ENCODE measurements around the gene HSPA6. TPM values are rescaled to one million over a fixed set of nuclear protein-coding genes. Genes with fewer than 3 reads are reported as not detected.

The HSPA6 gene
- total RNA-seq, 4 donors from 2014 or later, result 0.55 to 1.2 (median 0.77) TPM; not detected in 1

DNA sequence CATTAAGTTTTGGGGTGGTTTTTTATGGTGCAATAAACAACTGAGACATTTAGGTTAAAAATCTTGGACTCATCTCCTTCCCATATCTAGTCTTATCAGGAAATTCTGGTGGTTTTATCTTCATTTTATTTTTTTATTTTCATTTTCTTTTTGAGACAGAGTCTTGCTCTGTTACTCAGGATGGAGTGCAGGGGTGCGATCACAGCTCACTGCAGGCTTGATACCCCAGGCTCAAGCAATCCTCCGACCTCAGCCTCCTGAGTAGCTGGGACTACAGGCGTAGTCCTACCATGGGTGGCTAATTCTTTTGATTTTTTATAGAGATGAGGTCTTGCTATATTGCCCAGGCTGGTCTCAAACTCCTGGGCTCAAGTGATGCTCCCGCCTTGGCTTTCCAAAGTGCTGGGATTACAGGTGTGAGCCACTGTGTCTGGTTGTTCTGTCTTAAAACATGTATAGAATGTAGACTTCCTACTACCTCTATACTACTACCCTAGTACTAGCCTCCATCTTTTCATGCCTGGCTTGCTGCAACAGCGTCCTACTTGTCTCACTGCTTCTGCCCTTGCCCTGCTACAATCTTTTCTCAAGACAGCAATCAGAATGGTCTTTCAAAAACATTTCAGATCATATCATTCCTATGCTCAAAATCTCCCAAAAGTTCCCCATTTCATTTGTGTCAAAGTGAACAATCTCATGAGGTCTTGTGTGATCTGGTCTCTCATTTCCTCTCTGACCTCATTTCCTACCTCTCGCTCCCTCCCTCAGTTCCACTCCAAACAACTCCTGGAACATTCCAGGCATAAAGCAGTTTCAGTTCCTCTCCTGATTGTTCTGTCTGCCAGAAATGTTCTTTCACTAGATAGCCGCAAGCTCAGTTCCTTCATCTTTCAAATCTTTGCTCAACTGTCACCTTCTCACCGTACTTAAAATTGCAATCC lies 25.0 kb upstream of the HSPA6 start:
- no peak overlapping the region for H3K27ac ChIP-seq
- no peak for DNase-seq
- no peaks in the 10 kb centered on the region for H3K4me1 ChIP-seq
- no peak overlapping the region for H3K4me3 ChIP-seq
- no peak for TF ChIP-seq POLR2A (IDR thresholded peaks at IDR 0.05)
- TF ChIP-seq, protein P1, sequence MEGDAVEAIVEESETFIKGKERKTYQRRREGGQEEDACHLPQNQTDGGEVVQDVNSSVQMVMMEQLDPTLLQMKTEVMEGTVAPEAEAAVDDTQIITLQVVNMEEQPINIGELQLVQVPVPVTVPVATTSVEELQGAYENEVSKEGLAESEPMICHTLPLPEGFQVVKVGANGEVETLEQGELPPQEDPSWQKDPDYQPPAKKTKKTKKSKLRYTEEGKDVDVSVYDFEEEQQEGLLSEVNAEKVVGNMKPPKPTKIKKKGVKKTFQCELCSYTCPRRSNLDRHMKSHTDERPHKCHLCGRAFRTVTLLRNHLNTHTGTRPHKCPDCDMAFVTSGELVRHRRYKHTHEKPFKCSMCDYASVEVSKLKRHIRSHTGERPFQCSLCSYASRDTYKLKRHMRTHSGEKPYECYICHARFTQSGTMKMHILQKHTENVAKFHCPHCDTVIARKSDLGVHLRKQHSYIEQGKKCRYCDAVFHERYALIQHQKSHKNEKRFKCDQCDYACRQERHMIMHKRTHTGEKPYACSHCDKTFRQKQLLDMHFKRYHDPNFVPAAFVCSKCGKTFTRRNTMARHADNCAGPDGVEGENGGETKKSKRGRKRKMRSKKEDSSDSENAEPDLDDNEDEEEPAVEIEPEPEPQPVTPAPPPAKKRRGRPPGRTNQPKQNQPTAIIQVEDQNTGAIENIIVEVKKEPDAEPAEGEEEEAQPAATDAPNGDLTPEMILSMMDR (IDR thresholded peaks at IDR 0.05), result no peak
- intact Hi-C loops (cut with DNase I; ENCODE audit: low total_unique reads), result no loop called here
- no peaks in the 10 kb centered on the region for H3K36me3 ChIP-seq
- no peaks in the 10 kb centered on the region for H3K27me3 ChIP-seq
- no peaks in the 10 kb centered on the region for H3K9me3 ChIP-seq

DNA sequence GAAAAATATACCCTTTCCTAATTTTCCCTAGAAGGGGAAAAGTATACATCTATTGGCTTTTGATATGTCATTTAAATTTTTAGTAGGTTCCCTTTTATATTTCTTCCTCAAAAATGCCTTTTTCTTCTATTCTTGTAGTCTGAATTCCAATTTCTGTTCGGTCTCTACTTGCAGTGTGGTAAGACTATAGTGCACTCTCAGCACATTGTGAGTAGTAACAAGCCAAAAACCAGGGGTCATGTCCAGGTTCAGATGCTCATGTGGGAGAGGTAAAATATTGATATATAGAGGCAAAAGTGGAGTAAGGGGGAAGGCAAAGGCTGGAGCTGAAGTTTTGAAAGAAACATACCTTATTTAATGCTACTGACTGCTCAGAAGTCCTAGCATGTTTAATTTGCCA lies 23.1 kb upstream of the HSPA6 start:
- DNase-seq, result no peak
- Histone ChIP-seq H3K27me3 (no peaks in the 10 kb centered on the region), H3K27ac (no peak overlapping the region), H3K4me3 (no peak overlapping the region), H3K36me3 (no peaks in the 10 kb centered on the region), H3K4me1 (no peaks in the 10 kb centered on the region), H3K9me3 (no peaks in the 10 kb centered on the region)
- TF ChIP-seq POLR2A (IDR thresholded peaks at IDR 0.05), result no peak
- TF ChIP-seq, protein P1 (IDR thresholded peaks at IDR 0.05), result no peak
- intact Hi-C loops (cut with DNase I; ENCODE audit: low total_unique reads), result no loop called here

DNA sequence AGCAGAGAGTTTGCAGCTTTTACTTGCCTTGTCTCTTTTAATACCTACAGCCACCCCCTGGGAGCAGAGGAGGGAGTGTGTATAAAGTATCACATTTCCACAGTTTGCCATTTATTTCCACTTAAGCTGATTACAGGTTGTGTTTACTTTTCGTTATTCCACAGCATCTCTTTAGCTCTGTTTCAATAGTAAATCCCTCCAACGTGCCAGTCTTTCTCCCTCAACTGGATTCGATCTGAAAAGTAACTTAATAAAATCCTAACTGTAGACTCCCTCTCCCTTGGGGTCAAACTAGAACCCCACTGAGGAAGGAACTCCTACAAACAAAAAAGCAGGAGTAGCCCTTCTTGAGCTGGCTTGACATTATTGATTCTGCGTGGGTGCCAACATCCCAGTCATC lies 22.2 kb upstream of the HSPA6 start:
- Histone ChIP-seq H3K36me3 (no peaks in the 10 kb centered on the region), H3K27ac (no peak overlapping the region), H3K9me3 (no peaks in the 10 kb centered on the region), H3K4me1 (no peaks in the 10 kb centered on the region), H3K27me3 (no peaks in the 10 kb centered on the region), H3K4me3 (no peak overlapping the region)
- no peak for DNase-seq
- no peak for TF ChIP-seq POLR2A (IDR thresholded peaks at IDR 0.05)
- TF ChIP-seq, protein P1 (IDR thresholded peaks at IDR 0.05), result no peak
- intact Hi-C loops (cut with DNase I; ENCODE audit: low total_unique reads), result no loop called here

DNA sequence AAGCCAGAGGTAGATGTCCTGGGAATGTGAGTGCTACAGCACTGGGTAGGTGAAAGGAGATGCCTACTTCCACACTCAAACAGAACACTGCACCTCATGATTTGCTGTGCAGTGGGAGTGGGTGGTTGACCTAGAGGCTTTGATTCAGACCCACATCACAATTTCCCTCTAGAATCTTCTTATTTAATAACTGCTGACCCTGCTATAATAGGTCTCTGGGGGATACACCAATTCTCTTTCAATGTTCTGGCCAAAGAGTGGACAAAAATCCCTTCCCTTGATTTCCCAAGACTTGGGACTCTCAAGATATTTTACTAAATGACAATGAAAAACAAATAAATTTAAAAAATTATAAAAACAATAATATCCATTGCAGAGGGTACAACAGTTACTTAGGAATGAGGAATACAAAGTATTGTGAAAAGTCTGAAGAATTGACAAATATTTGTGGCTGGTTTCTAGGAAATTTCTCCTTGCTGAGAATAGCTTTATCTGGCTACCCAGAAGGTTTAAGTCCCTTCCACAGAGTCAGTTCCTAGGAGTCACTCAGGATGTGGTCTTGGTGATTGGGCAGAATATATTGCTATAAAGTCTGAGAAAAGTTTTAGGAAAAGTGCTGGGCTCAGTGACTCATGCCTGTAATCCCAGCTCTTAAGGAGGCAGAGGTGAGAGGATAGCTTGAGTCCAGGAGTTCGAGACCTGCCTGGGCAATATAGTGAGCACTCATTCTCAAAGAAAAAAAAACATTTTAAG lies 21.5 kb upstream of the HSPA6 start:
- Histone ChIP-seq H3K4me1 (no peaks in the 10 kb centered on the region), H3K4me3 (no peak overlapping the region), H3K27me3 (no peaks in the 10 kb centered on the region), H3K9me3 (no peaks in the 10 kb centered on the region), H3K36me3 (no peaks in the 10 kb centered on the region), H3K27ac (no peak overlapping the region)
- TF ChIP-seq, protein P1 (IDR thresholded peaks at IDR 0.05), result no peak
- TF ChIP-seq POLR2A (IDR thresholded peaks at IDR 0.05), result no peak
- DNase-seq, result no peak
- intact Hi-C loops (cut with DNase I; ENCODE audit: low total_unique reads), result no loop called here

DNA sequence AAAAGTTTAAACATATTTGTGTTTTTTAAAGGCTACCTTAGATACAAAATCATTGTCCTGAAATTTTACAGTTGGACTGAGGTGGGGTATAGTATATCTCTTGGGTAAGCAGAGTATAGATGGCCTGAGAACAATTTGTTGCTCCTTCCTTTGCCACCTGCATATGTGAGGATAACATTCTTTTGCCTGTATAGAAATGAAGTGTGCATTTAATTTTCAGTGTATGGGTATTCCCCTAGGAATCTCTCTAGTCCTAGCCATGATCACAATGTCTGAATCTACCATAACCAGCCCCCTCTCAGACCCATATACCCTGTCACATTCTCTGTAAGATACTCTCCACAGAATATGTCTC lies 21.0 kb upstream of the HSPA6 start:
- Histone ChIP-seq H3K4me3 (no peak overlapping the region), H3K27ac (no peak overlapping the region), H3K4me1 (no peaks in the 10 kb centered on the region), H3K36me3 (no peaks in the 10 kb centered on the region), H3K9me3 (no peaks in the 10 kb centered on the region), H3K27me3 (no peaks in the 10 kb centered on the region)
- TF ChIP-seq POLR2A (IDR thresholded peaks at IDR 0.05), result no peak
- TF ChIP-seq, protein P1 (IDR thresholded peaks at IDR 0.05), result no peak
- intact Hi-C loops (cut with DNase I; ENCODE audit: low total_unique reads), result no loop called here
- DNase-seq, result no peak
